MV-4-11 (cell line): Measurements from ENCODE around the gene CORIN.
A peak's percentile ranks its signal among the peaks of the same experiment; 100 is the strongest.
"Not testable (repeated sequence)": the region's sequence is repeated elsewhere in the genome, so short reads cannot be mapped to it uniquely, and the experiment has no call there.

ENCODE experiments used
- DNase-seq: peaks from one replicate; lab custom pipeline; 2025; lab: John Stamatoyannopoulos, UW

Gene CORIN

GRCh38 chr4:47691757-47692383, 146.0 kb downstream of the CORIN start:
- DNase-seq = not testable (repeated sequence)

GRCh38 chr4:47690611-47691010, 147.3 kb downstream of the CORIN start:
- DNase-seq = peak; percentile 38

- peak; percentile 71 for DNase-seq
Measured at GRCh38 chr4:47686294-47686872, 151.5 kb downstream of the CORIN start.

DNA sequence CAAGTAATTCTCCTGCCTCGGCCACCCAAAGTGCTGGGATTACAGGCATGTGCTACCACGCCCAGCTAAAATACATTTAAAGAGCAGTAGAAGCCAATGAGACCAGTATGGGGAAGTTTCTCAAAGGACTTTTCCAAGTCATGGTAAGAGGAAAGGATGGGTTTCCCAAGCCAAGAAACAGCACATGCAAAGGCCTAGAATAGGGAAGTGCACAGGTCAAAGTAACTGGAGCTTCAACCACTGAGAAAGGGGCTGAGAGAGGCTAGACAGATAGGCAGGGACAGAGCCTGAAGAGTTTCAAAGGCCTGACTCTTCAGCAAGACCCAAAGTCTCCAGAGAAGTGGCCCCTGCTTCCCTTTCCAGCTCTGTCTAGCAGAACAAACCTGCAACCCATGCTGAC, 162.1 kb downstream of the CORIN start:
- peak; percentile 61 for DNase-seq

GRCh38 chr4:47674144-47674543, 163.7 kb downstream of the CORIN start:
- DNase-seq = no peak

DNA sequence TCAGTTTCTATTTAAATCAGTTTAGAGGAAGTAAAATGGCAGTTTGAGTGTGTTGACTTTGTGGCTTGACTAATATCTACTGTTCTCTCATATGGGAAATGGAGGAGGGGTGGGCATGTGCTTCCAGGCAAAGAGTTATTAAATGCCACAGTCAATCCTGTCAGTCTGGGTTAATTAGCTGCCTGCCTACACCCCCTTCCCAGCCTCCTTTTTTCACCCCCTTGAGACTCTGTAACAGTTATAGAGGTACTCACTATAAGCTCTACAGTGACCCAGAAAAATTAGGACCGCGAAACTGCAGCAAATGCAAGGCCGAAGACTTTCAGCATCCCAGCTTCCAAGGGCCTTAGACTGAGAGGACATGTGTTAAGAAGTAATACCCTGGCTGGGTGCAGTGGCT, 165.2 kb downstream of the CORIN start:
- DNase-seq = peak; percentile 75

DNA sequence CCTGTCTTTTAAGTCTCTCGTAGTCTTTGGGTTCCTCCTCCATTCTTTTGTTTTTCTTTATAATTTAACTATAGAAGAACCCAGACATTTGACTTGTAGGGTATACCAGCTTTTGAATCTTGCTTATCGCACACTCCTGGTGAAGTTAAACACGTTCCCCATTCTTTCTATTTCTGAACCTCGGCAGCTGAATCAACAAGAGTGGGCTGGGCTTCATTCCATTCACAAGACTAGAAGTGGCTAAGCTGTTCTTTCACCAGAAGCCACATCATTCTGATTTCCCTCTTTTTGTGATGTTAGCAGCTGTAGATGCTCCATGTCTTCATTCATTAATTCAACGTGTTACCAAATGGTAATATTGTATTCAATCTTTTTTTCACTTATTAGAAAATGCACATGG, 167.9 kb downstream of the CORIN start:
- no peak for DNase-seq

DNA sequence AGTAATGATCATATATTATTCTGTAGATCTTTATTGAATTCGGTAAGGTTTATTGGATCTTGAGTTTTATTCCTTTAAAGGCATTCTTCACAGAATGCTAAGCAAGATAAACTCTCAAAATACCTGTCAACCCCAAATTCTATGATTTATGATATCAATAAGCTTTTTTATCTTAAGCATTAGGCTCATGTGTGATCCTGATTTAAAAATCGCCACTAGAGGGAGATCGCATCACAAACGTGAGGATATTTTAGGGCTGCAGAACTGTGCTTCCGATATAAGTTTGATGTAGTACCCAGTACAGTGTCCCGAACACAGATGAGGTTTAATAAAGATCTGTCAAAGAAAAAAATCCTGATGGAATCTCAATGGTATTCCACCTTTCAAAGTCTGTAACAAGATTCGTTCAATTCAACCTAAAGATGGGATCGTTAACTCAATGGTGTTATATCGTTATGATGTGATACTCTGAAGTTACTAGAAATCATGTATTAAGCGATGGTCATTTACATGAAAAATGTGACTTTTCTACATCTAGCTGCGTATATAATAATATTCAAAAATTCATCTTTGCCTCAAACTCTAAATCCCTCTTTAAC, 169.0 kb downstream of the CORIN start:
- DNase-seq = peak; percentile 49

DNA sequence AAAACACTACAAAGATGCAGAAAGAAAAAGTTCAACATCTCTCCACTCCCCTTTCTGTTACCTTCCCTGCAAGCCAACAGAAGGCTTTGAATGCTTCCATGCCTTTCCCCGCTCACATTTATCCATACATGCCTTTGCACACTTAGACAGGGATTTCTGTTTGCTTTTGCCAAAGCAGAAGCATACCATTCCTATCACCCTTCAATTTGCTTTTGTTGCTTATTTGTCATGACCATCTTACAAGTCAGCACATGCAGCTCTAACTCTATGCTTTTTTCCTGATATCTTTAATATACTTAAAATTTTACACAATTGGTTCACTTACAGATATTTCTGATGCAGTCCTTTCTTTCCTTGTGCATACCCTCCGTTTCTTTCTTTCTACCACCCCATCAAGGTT, 169.6 kb downstream of the CORIN start:
- no peak for DNase-seq

DNA sequence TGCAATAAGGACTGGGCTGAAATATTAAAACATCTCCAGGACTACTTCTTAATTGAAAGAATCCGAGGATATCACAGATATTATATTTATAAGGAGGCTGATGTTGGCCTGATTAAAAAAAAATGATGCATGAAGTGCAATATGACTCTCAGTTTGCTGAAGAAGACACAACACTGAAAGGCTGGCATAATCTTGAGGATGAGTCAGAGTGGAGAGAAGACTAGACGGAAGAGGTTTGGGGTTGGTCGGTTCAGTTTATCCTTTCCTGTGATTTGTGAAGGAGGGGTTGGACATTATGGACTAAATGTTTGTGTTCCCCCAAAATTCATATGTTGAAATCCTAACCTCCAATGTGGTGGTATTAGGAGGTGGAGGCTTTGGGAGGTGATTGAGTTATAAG, 170.3 kb downstream of the CORIN start:
- no peak for DNase-seq

- DNase-seq = no peak
Measured at GRCh38 chr4:47664051-47664826, 173.6 kb downstream of the CORIN start.

DNA sequence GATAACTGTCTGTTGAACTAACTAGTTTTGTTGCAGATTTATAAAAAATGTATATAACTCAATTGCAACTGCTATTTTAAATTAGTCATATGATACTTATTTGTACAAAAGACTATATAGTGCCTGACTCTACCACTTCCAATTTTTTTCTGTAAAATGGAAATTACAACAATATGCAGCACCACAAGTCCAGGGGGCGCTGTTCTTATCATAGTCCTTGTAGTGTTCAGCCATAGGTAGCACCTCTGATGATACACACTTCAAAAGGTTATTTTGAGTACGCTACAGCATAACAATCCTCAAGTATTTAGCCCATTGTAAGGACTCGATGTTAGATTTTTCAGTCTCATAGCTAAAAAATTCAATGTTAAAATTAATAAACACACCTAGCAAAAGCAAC, 174.9 kb downstream of the CORIN start:
- peak; percentile 9 for DNase-seq

GRCh38 chr4:47661741-47662140, 176.1 kb downstream of the CORIN start:
- DNase-seq = no peak

DNA sequence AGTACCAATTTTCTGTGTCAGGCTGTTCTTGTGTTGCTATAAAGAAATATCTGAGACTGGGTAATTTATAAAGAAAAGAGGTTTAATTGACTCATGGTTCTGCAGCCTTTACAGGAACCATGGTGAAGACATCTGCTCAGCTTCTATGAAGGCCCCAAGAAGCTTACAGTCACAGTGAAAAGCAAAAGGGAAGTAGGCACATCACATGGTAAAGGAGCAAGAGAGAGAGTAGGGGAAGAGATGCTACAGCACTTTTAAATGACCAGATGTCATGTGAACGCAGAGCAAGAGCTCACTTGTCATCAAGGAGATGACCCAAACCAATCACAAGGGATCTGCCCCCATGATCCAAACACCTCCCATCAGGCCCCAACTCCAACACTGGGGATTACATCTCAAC, 178.5 kb downstream of the CORIN start:
- peak; percentile 78 for DNase-seq

GRCh38 chr4:47654972-47655693, 182.7 kb downstream of the CORIN start:
- DNase-seq = peak; percentile 78

- no peak for DNase-seq
Measured at GRCh38 chr4:47652092-47652491, 185.8 kb downstream of the CORIN start.

DNA sequence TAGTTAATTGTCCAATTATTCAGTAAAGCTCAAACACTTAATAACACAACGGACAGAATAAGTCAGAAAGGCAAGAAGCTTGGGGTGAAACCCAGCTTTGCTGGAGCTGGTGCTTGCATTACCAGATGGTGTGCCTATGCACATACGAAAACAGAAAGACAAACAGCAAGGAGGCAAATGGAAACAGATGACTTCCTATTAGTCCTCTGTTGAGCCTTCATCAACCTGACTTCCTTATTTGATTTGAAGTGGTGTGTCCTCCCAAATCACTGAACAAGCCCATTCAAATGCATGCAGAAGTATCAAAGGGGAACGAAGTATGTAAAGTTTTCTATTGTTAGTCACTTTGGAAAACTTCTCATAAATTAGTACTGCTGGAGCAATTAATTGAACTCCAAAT, 186.6 kb downstream of the CORIN start:
- peak; percentile 41 for DNase-seq

- DNase-seq = no peak
Measured at GRCh38 chr4:47650584-47651130, 187.2 kb downstream of the CORIN start.

DNA sequence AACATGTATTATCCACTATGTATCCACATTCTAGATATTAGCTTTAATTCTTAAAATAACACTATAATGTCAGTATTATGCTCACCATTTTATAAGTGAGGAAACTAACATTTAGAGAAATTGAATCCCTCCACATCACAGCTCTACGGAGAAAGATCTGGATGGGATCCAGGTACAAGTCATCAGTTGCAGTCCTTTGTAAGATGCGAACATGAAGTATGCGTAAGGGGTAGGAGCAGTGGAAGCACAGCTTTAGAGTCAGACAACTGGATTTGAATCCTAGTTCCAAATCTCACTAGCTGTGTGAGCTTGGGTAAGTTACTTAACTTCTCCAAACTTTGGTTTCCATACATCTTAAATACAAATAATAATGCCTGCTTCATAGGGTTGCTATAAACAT, 190.3 kb downstream of the CORIN start:
- DNase-seq = no peak

DNA sequence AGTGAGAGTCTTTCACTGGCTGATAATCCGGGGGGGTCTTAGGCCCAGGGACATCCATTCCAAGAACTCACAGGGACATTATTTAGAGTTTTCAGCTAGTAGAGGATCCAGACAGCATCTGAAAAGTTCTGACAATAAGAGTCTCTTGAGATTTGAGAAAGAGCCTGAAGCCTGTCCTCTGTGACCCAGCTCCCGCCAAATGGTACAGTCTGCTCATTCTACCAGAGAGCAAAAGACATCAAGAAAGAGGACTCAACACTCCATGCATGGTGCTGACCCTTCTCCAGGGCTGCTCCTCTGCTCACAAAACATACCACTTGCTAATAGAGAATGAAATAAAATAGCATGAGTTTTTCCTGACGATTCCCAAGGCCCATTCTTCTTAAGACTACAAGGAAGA, 190.8 kb downstream of the CORIN start:
- no peak for DNase-seq

DNA sequence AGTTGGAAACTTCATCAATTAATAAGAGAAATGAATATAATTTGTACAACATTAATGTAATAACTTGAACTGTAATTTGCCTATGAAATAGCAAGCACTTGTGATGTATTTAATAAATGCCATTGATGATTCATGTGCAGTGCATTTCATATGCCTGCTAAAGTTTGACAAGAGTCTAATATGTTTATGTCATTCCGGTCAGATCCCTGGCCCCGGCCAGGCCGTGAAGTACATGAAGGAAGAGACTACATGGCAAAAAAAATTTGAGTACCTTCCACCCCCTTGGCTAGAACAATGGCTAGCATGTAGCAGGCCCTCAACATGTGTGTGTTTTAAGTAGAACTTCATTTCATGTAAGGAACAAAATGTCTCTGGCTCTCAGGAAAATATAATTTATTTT, 191.5 kb downstream of the CORIN start:
- no peak for DNase-seq

GRCh38 chr4:47643845-47644244, 194.0 kb downstream of the CORIN start:
- no peak for DNase-seq
